ENCODE measurements around the gene STPG3. TPM values are rescaled to one million over a fixed set of nuclear protein-coding genes. Genes with fewer than 3 reads are reported as not detected.

STPG3 gene
- polyA plus RNA-seq, 2 of the 4 experiments (the other 2 are of a cell fraction) = not detected

DNA sequence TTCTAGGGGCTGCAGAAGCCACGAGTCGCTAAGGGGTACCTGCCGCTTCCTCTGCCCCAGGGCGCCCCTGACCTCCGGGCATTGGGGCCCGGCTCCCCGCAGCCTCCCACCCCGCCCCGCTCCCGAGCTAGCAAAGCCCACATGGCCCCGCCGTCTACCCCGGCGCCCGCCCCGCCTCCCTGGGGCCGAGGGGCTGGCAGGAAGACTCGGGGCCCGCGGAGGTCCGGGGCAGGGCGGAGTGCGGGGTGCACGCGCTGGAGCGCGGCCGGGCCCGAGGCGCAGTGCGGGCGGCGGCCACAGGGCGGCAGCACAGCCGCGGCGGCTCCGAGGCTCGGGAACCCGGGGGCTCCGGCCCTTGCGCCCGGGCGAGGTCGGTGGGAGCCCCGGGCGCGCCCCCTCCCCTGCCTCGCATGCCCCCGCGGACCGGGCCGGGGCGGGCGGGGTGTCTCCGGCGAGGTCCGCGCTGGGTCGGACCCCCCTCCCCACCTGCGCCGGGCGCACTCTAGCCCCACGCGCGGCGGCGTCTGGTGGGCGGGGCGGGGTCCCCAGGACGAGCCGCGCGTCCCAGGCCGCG is 44.2 kb downstream of the STPG3 start:
- ChIA-PET CTCF (interaction anchor here (0.7 to 4.9 kb wide), 12 partner anchors 8 to 236 kb away, joined by 3 to 21 read pairs (median 3); partner anchors contain the start of genes EXD3, NOXA1 and TOR4A), POLR2A (no interaction called here)
- Histone ChIP-seq H3K9me3 (no peaks in the 10 kb centered on the region), H3K4me2 (peak overlapping the region; percentile 74), H3K4me3 (peak overlapping the region; percentile 88), H3K4me1 (peaks cover 26% of the 10 kb centered on the region), H3K27ac (peak overlapping the region; percentile 85 to 93)
- DNase-seq (ENCODE audit: low read depth in 1 of 2, low spot score in 1 of 2) = peak in 1 of 2 experiments; percentile 84
- WGBS (ENCODE audit: missing lambda C conversion rate) = no CpG with 5 or more reads among the region's 76 CpGs
- peak; percentile 71 to 79 for ATAC-seq
- FAIRE-seq = no peak
- TF ChIP-seq RFX5 (IDR thresholded peaks at IDR 0.05) (no peak), SREBF2 (IDR thresholded peaks at IDR 0.05) (no peak), CBX2 (IDR thresholded peaks at IDR 0.05; ENCODE audit: borderline replicate concordance, low read depth) (no peak), FOSL2 (IDR thresholded peaks at IDR 0.05) (no peak), FOSL2 (CRISPR knock-in tag; IDR thresholded peaks at IDR 0.05) (no peak), ELK1 (IDR thresholded peaks at IDR 0.05; ENCODE audit: low read depth, low read length) (no peak), HOXB13 (CRISPR knock-in tag; IDR thresholded peaks at IDR 0.05; ENCODE audit: low read depth) (no peak), CHD4 (IDR thresholded peaks at IDR 0.05; ENCODE audit: borderline replicate concordance) (no peak), CBX8 (IDR thresholded peaks at IDR 0.05) (no peak), JUN (IDR thresholded peaks at IDR 0.05) (peak in 1 of 2 experiments; percentile 43; a peak in 2 of 5 replicates), NPAS2 (CRISPR knock-in tag; IDR thresholded peaks at IDR 0.05; ENCODE audit: borderline replicate concordance) (no peak), ESRRA (IDR thresholded peaks at IDR 0.05; ENCODE audit: borderline replicate concordance, low read length) (no peak), CEBPB (IDR thresholded peaks at IDR 0.05) (no peak), SMC3 (IDR thresholded peaks at IDR 0.05) (peak; percentile 88), PHF8 (IDR thresholded peaks at IDR 0.05; ENCODE audit: borderline replicate concordance, low read depth) (no peak), FOSB (CRISPR knock-in tag; IDR thresholded peaks at IDR 0.05) (no peak), KDM1A (IDR thresholded peaks at IDR 0.05; ENCODE audit: low read depth) (no peak), CTCF (IDR thresholded peaks at IDR 0.05) (peak; percentile 91), RAD21 (conservative IDR thresholded peaks at IDR 0.05 in 1 of 2, IDR thresholded peaks at IDR 0.05 in 1 of 2) (peak; percentile 42 to 66), MAFK (IDR thresholded peaks at IDR 0.05; ENCODE audit: partially characterized antibody) (no peak), JUNB (IDR thresholded peaks at IDR 0.05) (no peak), ZC3H11A (IDR thresholded peaks at IDR 0.05) (no peak), HOXB5 (CRISPR knock-in tag; IDR thresholded peaks at IDR 0.05) (no peak), FOXS1 (CRISPR knock-in tag; IDR thresholded peaks at IDR 0.05) (no peak), MAZ (IDR thresholded peaks at IDR 0.05; ENCODE audit: borderline replicate concordance, low read depth, low read length) (no peak), EHF (CRISPR knock-in tag; IDR thresholded peaks at IDR 0.05) (no peak)
- TF ChIP-seq, protein P1, sequence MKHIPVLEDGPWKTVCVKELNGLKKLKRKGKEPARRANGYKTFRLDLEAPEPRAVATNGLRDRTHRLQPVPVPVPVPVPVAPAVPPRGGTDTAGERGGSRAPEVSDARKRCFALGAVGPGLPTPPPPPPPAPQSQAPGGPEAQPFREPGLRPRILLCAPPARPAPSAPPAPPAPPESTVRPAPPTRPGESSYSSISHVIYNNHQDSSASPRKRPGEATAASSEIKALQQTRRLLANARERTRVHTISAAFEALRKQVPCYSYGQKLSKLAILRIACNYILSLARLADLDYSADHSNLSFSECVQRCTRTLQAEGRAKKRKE (CRISPR knock-in tag; IDR thresholded peaks at IDR 0.05; ENCODE audit: low read depth) = no peak
- TF ChIP-seq, protein P2, sequence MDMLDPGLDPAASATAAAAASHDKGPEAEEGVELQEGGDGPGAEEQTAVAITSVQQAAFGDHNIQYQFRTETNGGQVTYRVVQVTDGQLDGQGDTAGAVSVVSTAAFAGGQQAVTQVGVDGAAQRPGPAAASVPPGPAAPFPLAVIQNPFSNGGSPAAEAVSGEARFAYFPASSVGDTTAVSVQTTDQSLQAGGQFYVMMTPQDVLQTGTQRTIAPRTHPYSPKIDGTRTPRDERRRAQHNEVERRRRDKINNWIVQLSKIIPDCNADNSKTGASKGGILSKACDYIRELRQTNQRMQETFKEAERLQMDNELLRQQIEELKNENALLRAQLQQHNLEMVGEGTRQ (IDR thresholded peaks at IDR 0.05) = no peak
- TF ChIP-seq, protein P3, sequence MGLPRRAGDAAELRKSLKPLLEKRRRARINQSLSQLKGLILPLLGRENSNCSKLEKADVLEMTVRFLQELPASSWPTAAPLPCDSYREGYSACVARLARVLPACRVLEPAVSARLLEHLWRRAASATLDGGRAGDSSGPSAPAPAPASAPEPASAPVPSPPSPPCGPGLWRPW (IDR thresholded peaks at IDR 0.05) = no peak
- TF ChIP-seq, protein P4, sequence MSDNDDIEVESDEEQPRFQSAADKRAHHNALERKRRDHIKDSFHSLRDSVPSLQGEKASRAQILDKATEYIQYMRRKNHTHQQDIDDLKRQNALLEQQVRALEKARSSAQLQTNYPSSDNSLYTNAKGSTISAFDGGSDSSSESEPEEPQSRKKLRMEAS (IDR thresholded peaks at IDR 0.05) = peak; percentile 47; the same call in 1 of the 2 replicates
- TF ChIP-seq, protein P5, sequence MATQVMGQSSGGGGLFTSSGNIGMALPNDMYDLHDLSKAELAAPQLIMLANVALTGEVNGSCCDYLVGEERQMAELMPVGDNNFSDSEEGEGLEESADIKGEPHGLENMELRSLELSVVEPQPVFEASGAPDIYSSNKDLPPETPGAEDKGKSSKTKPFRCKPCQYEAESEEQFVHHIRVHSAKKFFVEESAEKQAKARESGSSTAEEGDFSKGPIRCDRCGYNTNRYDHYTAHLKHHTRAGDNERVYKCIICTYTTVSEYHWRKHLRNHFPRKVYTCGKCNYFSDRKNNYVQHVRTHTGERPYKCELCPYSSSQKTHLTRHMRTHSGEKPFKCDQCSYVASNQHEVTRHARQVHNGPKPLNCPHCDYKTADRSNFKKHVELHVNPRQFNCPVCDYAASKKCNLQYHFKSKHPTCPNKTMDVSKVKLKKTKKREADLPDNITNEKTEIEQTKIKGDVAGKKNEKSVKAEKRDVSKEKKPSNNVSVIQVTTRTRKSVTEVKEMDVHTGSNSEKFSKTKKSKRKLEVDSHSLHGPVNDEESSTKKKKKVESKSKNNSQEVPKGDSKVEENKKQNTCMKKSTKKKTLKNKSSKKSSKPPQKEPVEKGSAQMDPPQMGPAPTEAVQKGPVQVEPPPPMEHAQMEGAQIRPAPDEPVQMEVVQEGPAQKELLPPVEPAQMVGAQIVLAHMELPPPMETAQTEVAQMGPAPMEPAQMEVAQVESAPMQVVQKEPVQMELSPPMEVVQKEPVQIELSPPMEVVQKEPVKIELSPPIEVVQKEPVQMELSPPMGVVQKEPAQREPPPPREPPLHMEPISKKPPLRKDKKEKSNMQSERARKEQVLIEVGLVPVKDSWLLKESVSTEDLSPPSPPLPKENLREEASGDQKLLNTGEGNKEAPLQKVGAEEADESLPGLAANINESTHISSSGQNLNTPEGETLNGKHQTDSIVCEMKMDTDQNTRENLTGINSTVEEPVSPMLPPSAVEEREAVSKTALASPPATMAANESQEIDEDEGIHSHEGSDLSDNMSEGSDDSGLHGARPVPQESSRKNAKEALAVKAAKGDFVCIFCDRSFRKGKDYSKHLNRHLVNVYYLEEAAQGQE (IDR thresholded peaks at IDR 0.05) = no peak
- TF ChIP-seq, protein P6, sequence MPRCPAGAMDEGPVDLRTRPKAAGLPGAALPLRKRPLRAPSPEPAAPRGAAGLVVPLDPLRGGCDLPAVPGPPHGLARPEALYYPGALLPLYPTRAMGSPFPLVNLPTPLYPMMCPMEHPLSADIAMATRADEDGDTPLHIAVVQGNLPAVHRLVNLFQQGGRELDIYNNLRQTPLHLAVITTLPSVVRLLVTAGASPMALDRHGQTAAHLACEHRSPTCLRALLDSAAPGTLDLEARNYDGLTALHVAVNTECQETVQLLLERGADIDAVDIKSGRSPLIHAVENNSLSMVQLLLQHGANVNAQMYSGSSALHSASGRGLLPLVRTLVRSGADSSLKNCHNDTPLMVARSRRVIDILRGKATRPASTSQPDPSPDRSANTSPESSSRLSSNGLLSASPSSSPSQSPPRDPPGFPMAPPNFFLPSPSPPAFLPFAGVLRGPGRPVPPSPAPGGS (IDR thresholded peaks at IDR 0.05) = no peak
